ENCODE data around the gene PABPN1L.

PABPN1L gene

DNA sequence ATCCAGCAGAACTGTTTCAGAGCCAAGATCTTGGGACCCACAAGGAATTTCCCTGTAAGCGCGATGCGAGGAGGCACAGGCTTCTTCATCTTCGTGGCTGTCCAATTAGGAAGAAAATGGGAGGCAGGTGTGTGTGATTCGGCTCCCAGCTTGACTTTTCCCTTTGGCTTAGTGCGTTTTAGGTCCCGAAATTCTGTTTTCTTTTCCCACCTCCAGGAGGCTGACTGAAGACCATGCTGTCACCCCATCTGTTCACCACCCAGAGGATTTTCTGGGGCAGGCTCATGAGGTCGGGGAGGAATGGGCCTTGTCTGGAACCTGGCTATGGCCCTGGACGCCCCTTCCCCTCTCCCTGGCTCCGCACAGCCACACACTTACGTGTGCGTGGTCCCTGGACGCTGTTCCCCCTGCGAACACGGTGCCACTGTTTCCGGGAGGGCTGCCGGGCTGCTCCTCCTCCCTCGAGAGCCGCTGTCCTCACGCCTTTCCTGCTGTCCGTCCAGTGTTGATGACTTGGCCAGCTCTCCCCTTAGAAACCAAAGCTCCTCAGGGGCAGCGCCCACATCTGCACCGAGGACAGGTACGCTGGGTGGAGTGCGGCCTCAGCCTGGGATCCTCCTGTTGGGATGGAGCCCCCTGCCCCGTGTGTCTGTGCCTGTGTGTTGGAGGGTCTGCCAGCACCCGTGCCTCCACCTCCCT lies 2.7 kb upstream of the PABPN1L start:
- ATAC-seq = no peak

DNA sequence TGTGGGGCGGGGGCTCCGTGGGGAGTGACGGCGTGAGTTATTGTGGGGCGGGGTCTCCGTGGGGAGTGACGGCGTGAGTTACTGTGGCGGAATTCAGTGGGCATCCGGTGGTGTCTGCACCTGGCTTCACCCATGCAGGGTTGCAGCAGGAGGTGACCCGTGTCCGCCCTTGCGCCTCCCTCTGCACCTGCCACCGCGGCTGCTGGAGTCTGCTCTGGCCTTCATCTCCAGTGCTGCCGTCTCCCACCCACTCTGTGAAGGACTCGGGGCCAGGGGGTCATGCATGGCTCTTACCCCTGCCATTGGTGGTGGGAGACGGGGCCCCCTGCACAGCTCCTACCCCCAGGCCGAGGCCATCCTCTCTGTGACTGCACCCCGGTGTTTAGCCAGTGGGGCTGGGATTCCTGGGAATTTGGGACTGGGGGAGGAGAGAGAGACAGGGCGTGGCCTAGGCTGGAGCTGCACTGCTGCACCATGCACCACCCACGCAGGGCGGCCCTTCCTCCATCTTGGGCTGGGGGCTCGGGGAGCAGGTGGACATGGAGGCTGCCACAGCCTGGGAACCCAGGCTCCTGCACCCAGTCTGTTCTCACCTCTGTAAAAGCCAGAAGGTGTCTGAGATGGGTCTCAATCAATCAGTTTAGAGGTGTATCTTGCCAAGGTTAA lies 1.3 kb upstream of the PABPN1L start:
- no peak for ATAC-seq

DNA sequence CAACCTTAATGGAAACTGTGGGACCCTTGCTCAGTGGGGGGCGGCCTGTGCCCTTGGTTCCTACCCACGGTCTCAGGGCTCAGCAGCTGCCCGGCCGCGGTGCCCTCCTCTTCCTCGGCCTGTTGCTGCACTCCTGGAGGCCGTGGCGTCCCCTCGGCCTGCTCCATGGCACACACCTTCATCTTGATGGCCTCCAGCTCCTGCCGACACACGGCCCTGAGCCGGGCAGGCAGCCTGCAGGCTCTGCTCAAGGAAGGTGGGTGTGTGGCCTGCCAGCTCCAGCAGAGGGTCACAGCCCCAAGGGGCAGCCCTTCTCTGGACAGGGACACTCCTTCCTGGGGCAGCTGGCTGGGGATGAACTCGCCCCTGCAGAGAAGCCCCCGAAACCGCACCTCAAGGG lies 718 bp downstream of the PABPN1L start:
- ATAC-seq = no peak

DNA sequence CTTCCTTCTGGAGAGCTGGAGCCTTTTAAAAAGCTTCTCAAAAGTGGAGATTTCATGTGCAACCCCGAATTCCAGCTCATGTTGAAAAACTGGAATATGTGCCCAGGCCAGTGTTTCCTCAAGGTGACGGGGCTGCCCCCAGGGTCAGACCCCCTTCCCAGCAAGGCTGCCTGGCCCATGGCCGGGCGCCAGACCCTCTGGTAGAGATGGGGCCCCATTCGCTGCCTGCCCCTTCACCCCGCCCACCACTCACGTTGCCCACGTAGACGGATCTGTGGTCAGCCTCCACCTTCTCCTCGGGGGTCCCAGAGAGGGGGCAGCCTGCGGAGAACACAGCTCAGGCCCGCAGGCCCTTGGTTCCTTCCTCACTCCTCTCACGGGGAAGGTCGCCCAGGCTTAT lies 1.1 kb downstream of the PABPN1L start:
- no peak for ATAC-seq

DNA sequence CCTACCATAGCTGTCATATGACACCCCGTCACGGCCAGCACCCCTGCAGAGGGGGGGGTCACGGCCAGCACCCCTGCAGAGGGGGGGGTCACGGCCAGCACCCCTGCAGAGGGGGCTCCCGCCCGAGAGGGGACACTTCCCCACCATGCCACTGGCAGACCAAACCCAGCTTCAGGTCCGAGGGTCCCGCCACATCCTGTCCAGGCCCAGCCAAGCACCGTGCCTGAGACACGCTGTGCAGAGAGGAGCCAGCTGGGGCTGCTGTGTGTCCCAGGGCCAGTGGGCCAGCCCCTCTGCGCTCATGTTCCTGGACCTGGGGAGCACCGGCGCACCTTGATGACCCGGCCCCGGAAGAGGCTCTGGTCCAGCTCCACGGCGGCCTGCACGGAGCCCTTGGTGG lies 1.9 kb downstream of the PABPN1L start:
- no peak for ATAC-seq

DNA sequence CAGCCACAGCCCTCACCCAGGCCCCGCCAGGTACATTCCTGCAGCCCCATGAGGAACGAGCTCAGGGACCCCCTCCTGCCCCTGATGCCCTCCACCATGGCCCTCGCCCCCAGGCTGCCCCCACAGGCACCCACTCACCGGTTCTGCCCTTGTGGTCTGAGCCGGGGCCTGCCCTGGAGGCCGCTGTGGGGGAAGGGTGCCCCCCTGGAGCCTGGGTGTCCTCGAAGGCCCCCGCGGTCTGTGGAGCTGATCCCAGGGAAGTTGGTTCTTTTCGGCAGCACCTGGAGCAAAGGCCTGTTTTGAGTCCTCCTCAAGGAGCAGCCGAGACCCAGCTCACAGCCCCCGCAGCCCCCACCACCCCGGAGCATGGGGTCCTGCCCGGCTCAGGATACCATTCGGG lies 2.4 kb downstream of the PABPN1L start:
- ATAC-seq = no peak

DNA sequence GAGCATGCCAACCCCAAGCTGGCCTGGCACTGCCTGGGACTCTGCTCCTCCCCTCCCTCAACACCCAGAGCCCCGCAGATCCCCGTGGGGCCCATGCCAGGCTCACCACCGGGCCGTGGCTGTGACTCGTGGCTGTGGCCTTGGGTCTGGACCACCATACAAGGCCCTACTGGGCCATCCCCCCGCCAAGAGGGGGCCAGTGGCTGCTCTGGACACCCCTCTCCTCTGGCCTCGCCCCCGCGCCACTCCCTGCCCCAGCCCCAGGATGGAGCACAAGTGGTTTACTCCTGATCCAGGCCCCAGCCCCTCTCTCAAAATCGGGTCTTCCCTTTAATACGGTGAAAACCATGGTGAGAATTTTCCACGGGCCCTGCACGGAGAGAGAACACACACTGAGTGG lies 3.0 kb downstream of the PABPN1L start:
- no peak for ATAC-seq

DNA sequence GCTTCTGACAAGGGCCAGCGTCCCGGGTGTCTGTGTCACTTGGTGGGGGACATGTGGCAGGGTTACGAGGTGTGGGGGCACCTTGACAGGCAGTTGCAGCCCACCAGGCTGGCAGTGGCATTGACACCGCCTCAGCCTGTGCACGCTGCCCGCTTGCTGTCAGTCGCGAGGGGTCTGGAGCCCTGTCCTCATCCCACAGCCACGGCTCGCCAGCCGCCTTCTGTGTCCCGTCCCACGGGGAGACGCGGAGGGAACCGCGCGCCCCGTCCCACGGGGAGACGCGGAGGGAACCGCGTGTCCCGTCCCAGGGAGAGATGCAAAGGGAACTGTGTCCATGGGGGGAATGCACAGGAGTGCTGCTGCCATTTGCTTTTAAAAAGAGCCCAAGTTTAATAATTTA lies 3.5 kb downstream of the PABPN1L start:
- ATAC-seq = no peak

DNA sequence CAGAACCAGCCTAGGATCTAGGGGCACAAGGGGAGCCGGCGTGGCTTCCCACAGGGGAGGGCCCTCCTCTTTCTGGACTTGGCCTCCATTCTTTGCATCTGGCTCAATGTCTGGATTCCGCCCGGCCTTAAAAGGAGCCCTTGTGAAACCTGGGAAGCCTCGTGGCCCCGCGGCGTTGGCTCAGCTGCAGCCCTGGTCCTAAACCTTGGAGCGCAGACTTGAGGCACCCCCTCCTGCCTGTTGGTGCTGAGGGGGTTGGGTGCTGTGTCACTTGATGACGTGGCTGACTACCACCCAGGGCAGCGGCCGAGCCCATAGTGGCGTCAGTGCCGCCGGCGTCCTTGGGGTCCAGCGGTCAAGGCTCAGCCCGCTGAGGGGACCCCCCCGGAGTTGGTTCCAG lies 5.1 kb downstream of the PABPN1L start:
- no peak for ATAC-seq

DNA sequence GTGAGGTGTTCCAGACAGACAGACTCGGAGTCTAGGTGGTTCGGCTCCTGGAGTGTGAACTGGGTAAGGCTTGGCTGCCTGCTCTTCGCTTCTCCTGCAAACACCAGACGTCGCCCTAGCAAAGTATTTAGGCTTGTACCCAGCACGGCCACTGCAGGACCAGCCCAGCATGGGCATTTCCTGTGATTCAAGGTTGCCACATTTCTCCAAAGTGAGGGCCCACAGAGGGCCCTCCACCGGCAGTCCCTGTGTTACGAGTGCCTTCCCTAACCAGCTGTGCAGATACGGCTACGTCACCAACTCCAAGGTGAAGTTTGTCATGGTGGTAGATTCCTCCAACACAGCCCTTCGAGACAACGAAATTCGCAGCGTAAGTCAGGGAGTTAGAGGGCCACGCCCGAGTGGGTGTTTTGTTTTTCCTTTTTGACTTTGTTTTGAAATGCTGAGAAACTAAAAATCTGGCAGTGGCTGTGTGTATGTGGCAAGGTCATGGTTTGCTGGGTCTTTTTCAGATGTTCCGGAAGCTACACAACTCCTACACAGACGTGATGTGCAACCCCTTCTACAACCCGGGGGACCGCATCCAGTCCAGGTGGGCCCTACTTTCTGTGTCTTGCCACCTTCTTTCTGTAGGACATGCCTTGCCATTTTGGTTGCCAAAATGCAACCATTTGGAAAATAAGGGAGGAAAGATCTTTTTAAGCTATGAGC lies 6.9 kb downstream of the PABPN1L start:
- no peak for ATAC-seq

DNA sequence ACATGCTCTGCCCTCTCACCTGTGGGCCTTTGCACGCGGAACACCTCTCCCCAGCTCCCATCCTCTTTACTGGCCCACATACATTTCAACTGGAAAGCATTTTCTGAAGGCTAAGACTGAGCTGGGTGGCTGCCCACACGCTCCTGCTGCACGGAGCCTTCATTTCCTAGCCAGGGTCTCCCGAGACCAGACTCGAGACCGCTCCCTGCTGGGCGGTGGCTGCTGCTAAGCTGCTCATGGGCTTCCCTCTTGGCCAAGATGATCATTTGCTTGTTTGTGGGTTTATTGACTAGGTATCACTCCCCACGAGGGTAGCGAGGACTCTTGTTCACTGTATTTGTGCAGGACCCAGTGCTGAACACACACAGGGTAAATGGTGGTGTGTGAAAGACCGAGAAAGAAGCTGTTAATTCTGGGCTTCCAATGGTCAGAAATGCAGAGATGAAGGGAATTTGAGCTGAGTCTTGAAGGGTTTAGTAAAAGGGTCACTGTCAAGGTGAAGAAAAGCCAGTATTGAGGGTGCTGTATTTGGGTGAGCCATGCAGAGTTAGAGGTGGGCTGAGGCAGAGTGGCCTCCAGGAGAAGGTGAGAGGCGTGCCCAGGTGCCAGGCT lies 8.6 kb downstream of the PABPN1L start:
- peak; percentile 67 to 71 for ATAC-seq

DNA sequence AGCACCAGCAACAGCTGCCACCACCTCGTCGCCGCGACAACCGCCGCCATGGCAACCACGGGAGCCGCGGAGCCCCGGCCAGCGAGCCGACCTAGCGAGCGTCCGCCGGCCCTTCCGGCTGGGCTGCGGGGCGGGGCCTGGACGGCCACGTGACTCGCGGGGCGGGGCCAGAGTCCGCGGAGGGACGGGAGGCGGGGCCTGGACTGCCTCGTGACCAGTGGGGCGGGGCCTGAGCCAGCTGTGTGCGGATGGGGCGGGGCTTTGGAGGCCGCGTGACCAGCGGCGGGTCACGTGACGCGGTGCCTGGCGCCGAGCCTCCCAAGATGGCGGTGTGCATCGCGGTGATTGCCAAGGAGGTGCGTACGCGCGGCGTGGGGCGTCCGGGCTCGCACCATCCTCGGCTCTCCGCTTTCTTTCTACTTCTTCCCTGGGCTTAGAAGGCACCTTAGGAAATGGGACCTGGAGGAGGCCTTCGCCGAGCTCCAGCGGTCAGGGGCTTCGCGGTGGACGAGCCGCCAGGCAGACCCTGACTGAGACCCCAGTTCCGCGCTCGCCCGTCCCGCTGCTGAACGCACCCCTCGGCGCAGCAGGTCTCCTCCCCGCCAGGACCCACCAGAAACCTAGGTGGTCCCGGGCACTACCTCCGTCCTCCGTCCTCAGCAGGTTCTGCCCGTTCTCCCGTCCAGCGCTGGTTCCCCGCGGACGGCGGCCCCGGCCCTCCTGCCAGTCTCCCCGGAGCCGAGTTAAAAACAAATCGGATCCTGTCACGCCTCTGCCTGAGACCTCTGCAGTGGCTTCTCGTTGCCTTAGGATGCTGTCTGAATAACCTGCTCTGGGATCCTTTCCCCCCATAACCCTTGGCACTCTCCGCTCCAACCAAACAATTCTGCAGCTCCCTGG lies 9.4 kb downstream of the PABPN1L start, which contains the start of the genes GALNS and TRAPPC2L:
TSS of gene GALNS (minus strand) at position 120 of the 900 bp plus-strand sequence. CDS start at position 50, 70 bp downstream.
TSS of gene TRAPPC2L (plus strand) at position 300 of the 900 bp plus-strand sequence. CDS start at position 324, 24 bp downstream.
- peak; percentile 83 to 84 for ATAC-seq

DNA sequence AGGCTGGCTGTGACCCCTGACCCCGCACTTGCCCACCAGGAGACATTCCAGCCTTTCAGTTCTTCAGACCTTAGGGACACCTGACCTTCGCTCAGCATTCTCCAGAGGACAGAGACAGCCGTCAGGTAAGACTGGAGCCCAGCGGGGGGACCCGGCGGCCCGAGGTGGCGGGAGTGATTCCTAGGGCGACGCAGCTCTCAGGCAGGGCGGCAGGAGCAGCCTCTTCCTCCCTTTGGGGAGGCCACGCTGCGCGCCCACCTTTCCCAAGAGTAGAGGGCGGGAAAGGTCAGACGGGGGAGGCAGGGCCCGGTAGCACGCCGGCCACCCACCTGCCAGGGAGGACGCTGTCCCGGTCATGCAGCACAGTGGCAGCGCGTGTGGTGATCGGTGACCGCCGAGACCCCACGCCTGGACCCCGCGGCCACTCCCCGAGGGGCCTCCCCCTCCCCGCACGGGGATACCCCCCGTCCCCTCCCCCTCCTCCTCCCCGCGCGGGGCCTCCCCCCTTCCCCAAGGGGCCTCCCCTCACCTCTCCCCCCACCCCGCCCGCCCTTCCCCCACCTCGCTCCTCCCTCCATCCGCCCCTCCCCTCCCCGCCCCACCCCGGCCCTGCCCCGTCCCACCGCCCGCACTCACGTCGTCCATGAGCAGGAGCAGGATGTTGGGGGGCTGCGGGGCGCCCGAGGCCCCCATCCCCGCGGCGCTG lies 10.2 kb downstream of the PABPN1L start:
- ATAC-seq = peak; percentile 29 to 35

DNA sequence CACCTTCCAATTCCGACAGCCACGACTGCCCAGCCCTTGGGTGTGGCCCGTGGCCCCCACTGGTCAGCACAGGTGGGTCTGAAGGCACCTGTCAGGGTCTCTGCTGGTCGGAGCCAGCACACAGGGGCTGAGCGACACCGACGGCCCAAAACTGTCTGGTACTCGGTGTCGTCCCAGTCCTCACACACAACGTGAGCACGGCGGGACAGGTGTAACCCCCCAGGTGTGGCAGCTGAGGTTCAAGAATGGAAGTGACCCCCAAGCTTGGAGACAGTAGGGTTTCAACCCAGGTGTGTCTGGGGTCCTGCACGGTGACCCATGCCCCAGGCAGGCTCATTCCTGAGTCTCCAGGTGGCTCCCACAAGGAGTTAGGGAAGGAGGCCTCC lies 10.7 kb downstream of the PABPN1L start:
- ATAC-seq = no peak

DNA sequence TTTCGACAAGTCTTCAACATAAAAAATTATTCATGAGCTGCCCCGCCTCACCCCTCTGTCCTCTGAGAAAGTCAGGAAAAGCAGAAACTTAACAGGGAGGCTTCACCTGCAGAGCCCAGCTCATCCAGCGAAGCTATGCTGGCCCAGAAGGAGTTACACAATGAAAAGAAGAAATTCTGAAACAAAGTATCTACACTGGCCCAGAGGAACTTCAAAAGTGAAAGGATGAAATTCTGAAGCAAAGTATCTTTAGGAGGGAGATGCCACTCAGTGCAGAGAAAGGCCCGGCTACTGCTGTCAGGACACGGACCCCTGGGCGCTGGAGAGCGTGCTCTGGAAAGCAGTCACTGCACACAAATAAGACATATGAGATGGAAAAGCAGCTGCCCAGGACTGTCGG lies 11.3 kb downstream of the PABPN1L start:
- no peak for ATAC-seq

DNA sequence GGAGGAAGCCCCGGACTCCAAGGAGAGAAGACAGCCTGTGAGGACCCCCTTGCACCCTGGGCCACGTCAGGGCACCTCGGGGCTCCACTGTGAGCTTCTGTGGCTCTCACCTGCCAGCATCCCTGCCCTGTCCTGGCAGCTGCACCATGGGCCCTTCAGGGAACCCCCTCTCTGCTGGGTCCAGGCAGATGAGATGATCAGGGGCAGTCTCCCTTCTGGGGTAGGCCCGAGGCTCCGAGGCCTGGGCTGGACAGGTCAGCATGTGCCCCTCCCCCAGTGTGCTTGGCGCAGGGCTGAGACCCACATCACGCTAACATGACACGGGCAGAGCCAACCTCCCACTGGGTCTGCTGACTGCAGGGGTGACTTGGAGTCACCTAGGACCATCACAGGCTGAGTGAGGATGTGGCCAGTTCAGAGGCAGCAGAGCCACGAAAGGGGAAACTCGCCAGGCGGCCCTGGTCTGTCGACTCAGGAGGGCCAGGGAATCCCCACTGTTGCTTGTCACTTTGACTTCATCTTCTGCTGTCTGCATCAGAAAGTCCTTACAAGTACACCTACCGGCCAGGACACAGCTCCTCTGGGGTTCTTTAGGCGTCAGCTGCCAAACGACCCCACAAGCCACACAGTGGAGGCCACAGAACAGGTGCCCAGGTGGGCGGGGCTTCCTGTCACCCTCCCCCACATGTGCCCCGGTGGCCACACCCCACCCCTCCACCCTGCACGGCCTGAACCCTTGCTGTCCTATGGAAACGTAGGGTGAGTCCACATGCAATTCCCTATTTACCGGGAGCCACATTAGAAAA lies 12.0 kb downstream of the PABPN1L start:
- ATAC-seq = no peak

DNA sequence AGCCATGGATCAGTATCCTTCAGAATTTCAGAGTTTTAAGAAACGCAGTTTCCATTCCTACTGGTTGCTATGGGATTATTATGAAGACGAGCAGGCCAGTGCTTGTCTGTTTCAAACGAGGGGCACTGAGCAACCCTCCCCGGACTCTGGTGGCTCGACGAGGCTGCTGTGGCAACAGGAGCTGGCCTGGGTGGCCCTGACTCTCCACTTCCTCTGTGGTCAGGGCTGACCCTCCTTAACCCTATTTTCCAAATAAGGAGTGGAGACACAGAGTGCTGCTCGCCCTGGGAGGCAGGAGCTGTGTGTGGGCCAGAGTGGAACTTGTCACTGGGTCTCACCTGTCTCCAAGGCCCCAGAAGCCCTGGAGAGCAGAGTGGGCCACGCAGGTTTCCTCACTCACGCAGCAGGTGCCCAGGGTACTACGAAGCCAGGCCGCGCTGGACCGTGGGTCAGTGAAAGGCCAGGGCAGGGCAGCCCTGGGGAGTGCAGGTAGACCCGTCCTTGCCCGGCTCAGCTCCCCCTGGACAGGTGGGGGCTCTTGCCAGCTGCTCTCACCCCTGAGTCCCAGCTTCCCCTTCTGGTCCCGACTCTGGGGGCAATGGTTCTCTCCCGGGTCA lies 13.0 kb downstream of the PABPN1L start:
- no peak for ATAC-seq

DNA sequence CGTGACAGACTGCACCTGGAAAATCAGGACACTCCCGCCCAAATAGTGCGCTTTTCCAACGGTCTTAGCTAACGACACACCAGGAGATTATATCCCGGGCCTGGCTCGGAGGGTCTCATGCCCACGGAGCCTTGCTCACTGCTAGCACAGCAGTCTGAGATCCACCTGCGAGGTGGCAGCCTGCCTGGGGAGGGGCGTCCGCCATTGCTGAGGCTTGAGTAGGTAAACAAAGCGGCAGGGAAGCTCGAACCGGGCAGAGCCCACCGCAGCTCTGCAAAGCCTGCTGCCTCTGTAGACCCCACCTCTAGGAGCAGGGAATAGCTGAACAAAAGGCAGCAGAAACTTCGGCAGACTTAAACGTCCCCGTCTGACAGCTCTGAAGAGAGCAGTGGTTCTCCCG lies 14.8 kb downstream of the PABPN1L start:
- no peak for ATAC-seq

DNA sequence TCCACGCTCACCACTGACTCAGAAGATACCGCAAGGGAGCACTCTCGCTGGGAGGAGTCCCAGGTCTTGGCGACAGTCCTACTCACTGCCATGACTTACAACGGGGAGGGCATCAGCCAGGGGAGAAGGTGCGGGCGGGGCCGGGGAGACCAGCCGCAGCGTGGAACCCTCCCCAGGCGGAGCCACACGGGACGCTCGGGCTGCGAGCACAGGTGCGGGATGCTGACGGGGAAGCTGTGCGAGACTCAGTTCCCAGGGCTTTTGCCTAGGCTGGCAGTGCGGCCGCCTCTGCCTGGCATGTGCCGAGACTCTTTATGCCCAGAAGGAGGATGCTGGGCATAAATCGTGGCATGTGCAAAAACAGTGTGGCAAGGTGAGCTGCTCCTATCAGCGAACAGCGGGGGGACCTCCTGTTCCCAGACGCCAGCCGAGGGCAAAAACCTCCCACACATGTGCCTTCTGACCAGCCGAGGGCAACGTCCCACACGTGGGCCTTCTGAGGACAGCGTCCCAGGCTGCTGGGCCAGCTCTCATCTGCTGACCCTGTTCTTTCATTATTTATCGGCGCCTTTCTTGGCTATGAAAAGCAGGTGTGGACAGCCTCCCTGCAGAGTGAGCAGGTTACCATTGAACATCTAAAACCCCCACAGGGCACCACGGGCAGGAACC lies 15.8 kb downstream of the PABPN1L start:
- no peak for ATAC-seq

DNA sequence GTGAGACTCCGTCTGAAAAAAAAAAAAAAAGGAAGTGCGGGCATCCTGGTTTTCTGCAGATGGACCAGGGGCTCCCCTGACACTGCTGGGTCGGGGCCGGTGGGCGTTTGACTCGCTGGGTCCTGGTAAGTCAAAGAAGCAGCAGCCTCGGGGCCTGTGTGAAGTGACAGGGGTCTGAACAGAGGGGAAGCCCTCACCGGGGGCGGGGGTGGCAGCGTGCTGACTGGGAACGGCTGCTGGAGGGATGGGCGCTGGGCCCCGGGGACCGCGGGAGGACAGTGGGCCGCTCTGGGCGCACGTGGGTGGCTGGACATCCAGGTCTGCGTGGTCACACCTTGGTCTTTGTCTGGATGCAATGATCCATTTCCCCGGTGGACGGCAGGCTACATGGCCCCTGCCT lies 17.9 kb downstream of the PABPN1L start:
- no peak for ATAC-seq

Measured in activated CD4-positive, CD25-positive, alpha-beta regulatory T cell treated with anti-CD3 and anti-CD28 coated beads, Interleukin-2, amount 50 U/mL, for 24 hours (primary cell).